HEK293 (cell line): ENCODE measurements around the gene FOXE3.

Source experiments
- CTCF ChIA-PET: fragments of 350-600 bp; formaldehyde crosslinking; extraction: SDS; loops from one replicate; lab custom pipeline; 2021; ENCODE audit warnings: antibody characterized with exemption; lab: Yijun Ruan, JAX
- POLR2A ChIA-PET: fragments of 300-600 bp; formaldehyde crosslinking; extraction: SDS; loops from one replicate; lab custom pipeline; 2020; ENCODE audit warnings: antibody characterized with exemption, inconsistent platforms; lab: Yijun Ruan, JAX
- H3K27ac ChIP-seq: fragments of 200-500 bp; sonication (Bioruptor generic); 2 replicates; pipeline ENCODE4 v1.5.1; 2014; ENCODE audit warnings: low read depth, low read length, control low read depth, inconsistent platforms; ENCODE audit errors: extremely low read depth
- H3K36me3 ChIP-seq, 2 experiments: fragments of 200-500 bp in 1 of 2; sonication (Bioruptor generic) in 1 of 2; 1 replicate in 1 of 2; 2 replicates in 1 of 2; pipeline ENCODE4 v1.5.1; 2014 to 2017; ENCODE audit warnings: inconsistent platforms in 2 of 2, low read length in 2 of 2; ENCODE audit not compliant: control insufficient read depth in 2 of 2, insufficient read depth in 1 of 2
- H3K4me1 ChIP-seq: fragments of 200-500 bp; sonication (Bioruptor generic); 2 replicates; pipeline ENCODE4 v1.5.1; 2014; ENCODE audit warnings: mild to moderate bottlenecking, low read length, inconsistent platforms; ENCODE audit not compliant: control insufficient read depth, insufficient read depth
- H3K4me3 ChIP-seq: 2 replicates; pipeline ENCODE4 v1.5.1; 2011; ENCODE audit warnings: low read depth, mild to moderate bottlenecking, control low read depth, low read length, moderate library complexity
- H3K9me3 ChIP-seq: fragments of 200-500 bp; sonication (Bioruptor generic); 2 replicates; pipeline ENCODE4 v1.5.1; 2014; ENCODE audit warnings: low read depth, low read length, inconsistent platforms; ENCODE audit not compliant: control insufficient read depth, insufficient read depth
- CTCF ChIP-seq: fragments of 450-650 bp; formaldehyde crosslinking; IDR thresholded peaks from 2 replicates; pipeline ENCODE4 v1.5.1; 2016; ENCODE audit warnings: missing biosample characterization, missing genetic modification characterization
- GLIS1 ChIP-seq: fragments of 450-650 bp; formaldehyde crosslinking; IDR thresholded peaks from 2 replicates; pipeline ENCODE4 v1.5.1; 2016; ENCODE audit warnings: missing biosample characterization, missing genetic modification characterization
- HOXA7 ChIP-seq: sonication (generic); formaldehyde crosslinking; IDR thresholded peaks from 2 replicates; pipeline ENCODE4 v1.8.1; 2022; ENCODE audit warnings: missing genetic modification reagents, borderline replicate concordance
- HOXC10 ChIP-seq: sonication (generic); formaldehyde crosslinking; IDR thresholded peaks from 2 replicates; pipeline ENCODE4 v1.8.1; 2023; ENCODE audit warnings: mild to moderate bottlenecking, missing genetic modification reagents
- MEIS1 ChIP-seq: sonication (generic); formaldehyde crosslinking; IDR thresholded peaks from 2 replicates; pipeline ENCODE4 v1.8.1; 2022; ENCODE audit warnings: missing genetic modification reagents, mild to moderate bottlenecking, borderline replicate concordance
- MYNN ChIP-seq: fragments of 450-650 bp; formaldehyde crosslinking; IDR thresholded peaks from 2 replicates; pipeline ENCODE4 v1.5.1; 2016; ENCODE audit warnings: missing biosample characterization, missing genetic modification characterization, borderline replicate concordance
- PRDM1 ChIP-seq: fragments of 450-650 bp; formaldehyde crosslinking; IDR thresholded peaks from 2 replicates; pipeline ENCODE4; 2016; ENCODE audit warnings: missing biosample characterization, missing genetic modification characterization
- SP7 ChIP-seq: fragments of 450-650 bp; formaldehyde crosslinking; IDR thresholded peaks from 2 replicates; pipeline ENCODE4 v1.5.1; 2016; ENCODE audit warnings: missing biosample characterization, missing genetic modification characterization
- ZBTB1 ChIP-seq: fragments of 450-650 bp; formaldehyde crosslinking; IDR thresholded peaks from 2 replicates; pipeline ENCODE4 v1.5.1; 2016; ENCODE audit warnings: missing biosample characterization, missing genetic modification characterization
- ZBTB17 ChIP-seq: fragments of 450-650 bp; formaldehyde crosslinking; IDR thresholded peaks from 2 replicates; pipeline ENCODE4 v1.5.1; 2016; ENCODE audit warnings: missing biosample characterization, missing genetic modification characterization
- ZBTB44 ChIP-seq: fragments of 450-650 bp; IDR thresholded peaks from 2 replicates; pipeline ENCODE4 v1.5.1; 2018; ENCODE audit warnings: missing biosample characterization, mild to moderate bottlenecking, missing genetic modification characterization
- ZFP37 ChIP-seq: fragments of 450-650 bp; formaldehyde crosslinking; IDR thresholded peaks from 2 replicates; pipeline ENCODE4 v1.5.1; 2016; ENCODE audit warnings: missing biosample characterization, missing genetic modification characterization
- ZNF2 ChIP-seq: fragments of 450-650 bp; formaldehyde crosslinking; IDR thresholded peaks from 2 replicates; pipeline ENCODE4 v1.5.1; 2016; ENCODE audit warnings: missing biosample characterization, missing genetic modification characterization
- ZNF211 ChIP-seq: fragments of 450-650 bp; formaldehyde crosslinking; IDR thresholded peaks from 2 replicates; pipeline ENCODE4 v1.5.1; 2016; ENCODE audit warnings: low read depth, missing biosample characterization, missing genetic modification characterization
- ZNF221 ChIP-seq: fragments of 450-650 bp; formaldehyde crosslinking; IDR thresholded peaks from 2 replicates; pipeline ENCODE4 v1.5.1; 2017; ENCODE audit warnings: missing biosample characterization, missing genetic modification characterization, borderline replicate concordance
- ZNF223 ChIP-seq: fragments of 450-650 bp; formaldehyde crosslinking; IDR thresholded peaks from 2 replicates; pipeline ENCODE4 v1.5.1; 2016; ENCODE audit warnings: missing biosample characterization, missing genetic modification characterization
- ZNF239 ChIP-seq: fragments of 450-650 bp; formaldehyde crosslinking; IDR thresholded peaks from 2 replicates; pipeline ENCODE4 v1.5.1; 2016; ENCODE audit warnings: missing biosample characterization, missing genetic modification characterization
- ZNF24 ChIP-seq: fragments of 450-650 bp; formaldehyde crosslinking; IDR thresholded peaks from 2 replicates; pipeline ENCODE4 v1.5.1; 2016; ENCODE audit warnings: missing biosample characterization, missing genetic modification characterization
- ZNF341 ChIP-seq: fragments of 450-650 bp; formaldehyde crosslinking; IDR thresholded peaks from 2 replicates; pipeline ENCODE4; 2016; ENCODE audit warnings: low read depth, missing biosample characterization, missing genetic modification characterization
- ZNF558 ChIP-seq: fragments of 450-650 bp; formaldehyde crosslinking; IDR thresholded peaks from 2 replicates; pipeline ENCODE4 v1.5.1; 2016; ENCODE audit warnings: missing biosample characterization, missing genetic modification characterization
- ZNF600 ChIP-seq: fragments of 450-650 bp; formaldehyde crosslinking; IDR thresholded peaks from 2 replicates; pipeline ENCODE4 v1.5.1; 2016; ENCODE audit warnings: missing biosample characterization, missing genetic modification characterization
- ZNF610 ChIP-seq: fragments of 450-650 bp; formaldehyde crosslinking; IDR thresholded peaks from 2 replicates; pipeline ENCODE4 v1.5.1; 2016; ENCODE audit warnings: missing biosample characterization, missing genetic modification characterization, borderline replicate concordance
- ZNF654 ChIP-seq: fragments of 450-650 bp; formaldehyde crosslinking; IDR thresholded peaks from 2 replicates; pipeline ENCODE4 v1.5.1; 2016; ENCODE audit warnings: low read depth, missing biosample characterization, missing genetic modification characterization
- ZNF677 ChIP-seq: fragments of 450-650 bp; IDR thresholded peaks from 2 replicates; pipeline ENCODE4 v1.5.0; 2018; ENCODE audit warnings: missing biosample characterization, mild to moderate bottlenecking, missing genetic modification characterization, moderate library complexity

Gene FOXE3

GRCh38 chr1:47388891-47389238, 27.2 kb upstream of the FOXE3 start:
- POLR2A ChIA-PET = interaction anchor here (0.5 to 1.6 kb wide), 5 partner anchors 13 to 337 kb away, joined by 3 to 7 read pairs (median 3); partner anchors contain the start of gene FOXD2
- no peak overlapping the region for H3K4me3 ChIP-seq
- CTCF ChIA-PET = interaction anchor here (0.6 to 8.1 kb wide), 34 partner anchors 7 to 1132 kb away, joined by 3 to 151 read pairs (median 5); partner anchors contain the start of gene FOXD2
- no peaks in the 10 kb centered on the region for H3K9me3 ChIP-seq
- TF ChIP-seq PRDM1 (tag by site-specific recombination) (no peak), ZNF239 (no peak), GLIS1 (tag by site-specific recombination) (no peak), ZNF223 (tag by site-specific recombination) (peak; percentile 70; the same call in 1 of the 2 replicates), MEIS1 (CRISPR knock-in tag) (no peak), ZNF2 (tag by site-specific recombination) (peak; percentile 58; the same call in 1 of the 2 replicates), CTCF (tag by site-specific recombination) (peak; percentile 79), ZNF221 (tag by site-specific recombination) (no peak), ZBTB1 (tag by site-specific recombination) (no peak), ZBTB44 (tag by site-specific recombination) (no peak), SP7 (tag by site-specific recombination) (peak; percentile 38; the same call in 1 of the 2 replicates), ZNF558 (tag by site-specific recombination) (no peak), ZBTB17 (tag by site-specific recombination) (peak; percentile 86), ZNF600 (tag by site-specific recombination) (peak; percentile 98), ZNF654 (tag by site-specific recombination) (peak; percentile 73), ZNF24 (tag by site-specific recombination) (0 out of 2 replicates have a peak, but pooled peaks have one; percentile 26), ZNF677 (tag by site-specific recombination) (no peak)
- no peaks in the 10 kb centered on the region for H3K4me1 ChIP-seq
- H3K36me3 ChIP-seq = no peaks in the 10 kb centered on the region
- no peak overlapping the region for H3K27ac ChIP-seq

- POLR2A ChIA-PET = interaction anchor here (1.2 to 1.5 kb wide), 2 partner anchors 319 to 336 kb away, joined by 3 to 4 read pairs; no protein-coding TSS in a partner anchor
- H3K4me1 ChIP-seq = no peaks in the 10 kb centered on the region
- no peak overlapping the region for H3K27ac ChIP-seq
- TF ChIP-seq ZNF211 (tag by site-specific recombination) (no peak), ZNF610 (tag by site-specific recombination) (no peak), ZNF221 (tag by site-specific recombination) (no peak), ZFP37 (tag by site-specific recombination) (no peak), MYNN (tag by site-specific recombination) (no peak), HOXA7 (CRISPR knock-in tag) (no peak), ZNF341 (tag by site-specific recombination) (no peak), HOXC10 (CRISPR knock-in tag) (no peak)
- no peaks in the 10 kb centered on the region for H3K9me3 ChIP-seq
- H3K4me3 ChIP-seq = no peak overlapping the region
- CTCF ChIA-PET = interaction anchor here (0.5 to 8.1 kb wide), 35 partner anchors 8 to 1131 kb away, joined by 3 to 151 read pairs (median 4); partner anchors contain the start of gene FOXD2
- H3K36me3 ChIP-seq = no peaks in the 10 kb centered on the region
These were observed 26.4 kb upstream of the FOXE3 start for GRCh38 chr1:47389731-47390130.
